ENCODE data around the gene ILDR1.

The ILDR1 gene

DNA sequence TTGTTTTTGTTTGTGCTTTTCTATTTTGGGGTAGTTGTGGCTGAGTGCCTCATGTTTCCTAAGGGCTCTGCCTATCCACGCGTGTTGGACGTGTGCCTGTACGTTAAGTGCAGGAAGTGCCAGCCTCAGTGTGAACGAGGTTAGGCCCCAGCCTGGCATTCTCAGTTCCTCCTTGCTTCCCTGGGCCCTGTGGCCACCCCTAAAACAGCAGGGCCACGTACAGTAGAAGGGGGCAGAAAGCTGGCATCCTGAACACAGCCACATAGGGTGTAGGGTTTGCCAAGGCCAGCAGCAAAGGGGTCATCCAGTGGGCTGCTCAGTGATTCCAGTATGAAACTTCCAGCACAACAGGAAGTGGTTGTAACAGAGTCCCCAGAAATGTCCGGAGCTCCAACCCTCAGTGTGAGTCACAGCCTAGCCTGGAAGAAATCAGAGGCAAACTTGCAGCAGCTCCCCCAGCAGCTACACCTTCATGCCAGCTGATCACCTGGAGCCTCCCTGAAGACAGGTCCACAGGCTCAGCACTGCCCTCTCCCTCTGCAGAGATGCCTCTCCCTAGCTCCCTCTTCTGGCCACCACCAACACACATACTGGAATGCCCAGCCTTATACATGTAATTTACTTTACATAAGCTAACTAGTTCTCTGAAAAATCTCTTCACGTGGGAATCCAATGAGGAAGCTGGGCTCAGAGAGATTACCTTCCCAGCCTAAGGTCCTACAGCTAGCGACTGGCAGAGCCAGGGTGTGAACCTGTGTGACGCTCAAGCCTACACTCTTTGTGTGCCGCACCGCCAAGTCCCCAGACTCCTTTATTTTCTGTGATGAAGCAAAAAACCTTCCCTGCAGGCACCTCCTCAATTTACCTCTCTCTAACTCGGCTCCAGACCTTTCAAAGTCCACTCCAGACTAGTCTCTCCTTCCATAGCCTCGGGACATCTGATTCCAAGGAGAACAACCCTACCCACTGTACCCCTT lies 26.6 kb downstream of the ILDR1 start:
- peak; percentile 76 for TF ChIP-seq CTCF (conservative IDR thresholded peaks at IDR 0.05; ENCODE audit: low read depth, low read length)
- DNase-seq (ENCODE audit: low read depth) = peak; percentile 74
- no peak overlapping the region for H3K4me3 ChIP-seq (ENCODE audit: low read depth, low read length)

DNA sequence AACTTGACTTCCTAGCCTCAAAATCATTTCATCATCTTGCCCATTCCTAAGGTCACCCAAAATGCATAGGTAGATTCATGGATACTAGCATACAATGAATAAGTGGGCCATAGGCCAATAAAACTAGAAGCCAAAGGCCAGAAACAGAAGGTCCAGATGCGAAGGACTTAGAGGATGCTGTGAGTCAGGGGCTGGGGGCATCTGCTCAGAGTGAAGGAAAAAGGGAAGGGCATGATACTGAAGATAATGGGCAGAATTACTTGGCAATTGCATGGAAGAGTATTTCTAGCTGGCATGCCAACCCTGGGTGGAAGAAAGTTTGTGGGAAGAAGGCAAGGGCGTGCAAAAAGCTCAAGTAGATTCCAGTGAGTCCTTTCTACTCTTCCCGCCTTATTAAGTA lies 27.5 kb downstream of the ILDR1 start:
- DNase-seq (ENCODE audit: low read depth) = no peak
- TF ChIP-seq CTCF (conservative IDR thresholded peaks at IDR 0.05; ENCODE audit: low read depth, low read length) = no peak
- H3K4me3 ChIP-seq (ENCODE audit: low read depth, low read length) = no peak overlapping the region

GRCh38 chr3:121992601-121993560 lies 29.2 kb downstream of the ILDR1 start:
- H3K4me3 ChIP-seq (ENCODE audit: low read depth, low read length) = no peak overlapping the region
- no peak for DNase-seq (ENCODE audit: low read depth)
- no peak for TF ChIP-seq CTCF (conservative IDR thresholded peaks at IDR 0.05; ENCODE audit: low read depth, low read length)

- no peak for TF ChIP-seq CTCF (conservative IDR thresholded peaks at IDR 0.05; ENCODE audit: low read depth, low read length)
- no peak for DNase-seq (ENCODE audit: low read depth)
- H3K4me3 ChIP-seq (ENCODE audit: low read depth, low read length) = no peak overlapping the region
These were observed 32.1 kb downstream of the ILDR1 start for GRCh38 chr3:121989943-121990342.

DNA sequence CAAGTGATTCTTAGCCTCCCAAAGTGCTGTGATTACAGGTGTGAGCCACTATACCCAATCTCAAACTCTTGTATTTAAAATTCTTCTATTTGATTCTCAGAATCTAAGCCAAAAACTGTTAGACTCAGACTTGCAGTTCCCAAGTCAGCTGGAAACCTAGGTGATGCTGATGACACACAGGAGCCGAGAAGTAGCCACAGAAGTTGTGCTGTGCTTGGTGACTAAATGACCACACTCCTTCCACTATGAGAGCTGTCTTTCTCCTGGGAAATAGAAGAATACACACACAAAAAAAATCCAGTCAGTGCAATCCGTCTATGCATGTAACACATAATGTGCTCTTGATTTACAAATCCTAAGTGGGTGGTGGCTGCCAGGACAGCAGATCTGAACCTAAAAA lies 33.9 kb downstream of the ILDR1 start:
- no peak overlapping the region for H3K4me3 ChIP-seq (ENCODE audit: low read depth, low read length)
- no peak for TF ChIP-seq CTCF (conservative IDR thresholded peaks at IDR 0.05; ENCODE audit: low read depth, low read length)
- DNase-seq (ENCODE audit: low read depth) = no peak

GRCh38 chr3:121985846-121986245 lies 36.2 kb downstream of the ILDR1 start:
- DNase-seq (ENCODE audit: low read depth) = no peak
- no peak overlapping the region for H3K4me3 ChIP-seq (ENCODE audit: low read depth, low read length)
- no peak for TF ChIP-seq CTCF (conservative IDR thresholded peaks at IDR 0.05; ENCODE audit: low read depth, low read length)
